Anterior cingulate cortex (tissue), 58 donors: ENCODE measurements around the gene SLC39A9.
"Not testable (repeated sequence)": the region's sequence is repeated elsewhere in the genome, so short reads cannot be mapped to it uniquely, and the experiment has no call there.

Source experiments
- DNase-seq, 58 donors: peaks; one replicate each; lab custom pipeline; 2025; lab: John Stamatoyannopoulos, UW

Gene SLC39A9

DNA sequence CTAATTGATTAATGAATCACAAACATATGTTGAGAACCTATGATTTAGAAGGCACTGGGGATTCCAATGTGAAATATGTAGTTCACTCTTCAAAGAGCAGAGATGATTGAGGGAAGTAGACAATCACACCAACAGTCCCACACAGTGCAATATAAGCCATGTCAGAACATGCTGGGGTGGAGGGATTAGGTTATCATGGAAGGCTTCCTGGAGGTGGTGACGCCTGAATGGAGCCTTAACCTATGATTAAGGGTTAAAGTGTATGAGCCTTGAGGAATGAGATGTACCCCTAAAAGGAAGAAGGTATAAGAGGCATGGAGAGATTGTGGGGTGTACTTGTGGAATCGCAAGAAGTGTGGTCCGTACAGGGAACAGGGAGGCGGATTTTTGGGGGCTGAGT is 31.7 kb upstream of the SLC39A9 start:
- DNase-seq = no peak

DNA sequence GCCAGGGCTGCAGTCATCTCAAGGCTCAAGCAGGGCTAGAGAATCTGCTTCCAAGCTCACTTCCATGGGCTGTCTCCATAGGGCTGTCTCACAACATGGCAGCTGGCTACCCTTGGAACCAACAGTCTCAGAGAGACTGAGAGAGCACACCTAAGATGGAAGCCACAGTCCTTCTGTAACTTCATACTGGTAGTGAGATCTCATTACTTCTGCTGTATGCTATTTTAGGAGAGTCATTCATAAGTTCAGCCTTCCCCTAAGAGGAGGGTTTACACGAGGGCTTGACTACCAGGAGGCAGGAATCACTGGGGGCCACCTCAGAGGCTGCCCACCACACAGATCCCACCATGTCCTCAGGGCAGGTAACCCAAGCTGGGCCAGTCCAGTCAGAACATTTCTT is 30.1 kb upstream of the SLC39A9 start:
- DNase-seq = no peak

DNA sequence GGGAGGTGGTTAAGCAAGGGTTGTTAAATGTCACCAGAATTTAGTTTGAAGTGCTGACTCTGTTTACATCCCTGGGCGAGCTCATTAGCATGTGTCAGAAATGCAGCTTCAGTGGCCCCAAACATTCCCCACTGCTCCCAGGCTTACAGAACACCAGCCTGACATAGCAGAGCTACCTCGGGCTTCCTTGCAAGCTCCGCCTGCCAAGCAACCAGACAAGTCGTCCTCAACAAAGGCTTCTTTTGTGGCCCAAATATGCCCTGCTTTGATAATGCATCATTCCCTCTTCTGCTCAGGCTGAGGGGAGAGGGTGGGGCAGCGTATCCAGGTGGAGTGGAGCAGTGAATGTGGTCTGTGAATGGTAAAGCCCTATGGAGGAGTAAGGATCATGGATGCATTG is 28.4 kb upstream of the SLC39A9 start:
- DNase-seq = no peak

DNA sequence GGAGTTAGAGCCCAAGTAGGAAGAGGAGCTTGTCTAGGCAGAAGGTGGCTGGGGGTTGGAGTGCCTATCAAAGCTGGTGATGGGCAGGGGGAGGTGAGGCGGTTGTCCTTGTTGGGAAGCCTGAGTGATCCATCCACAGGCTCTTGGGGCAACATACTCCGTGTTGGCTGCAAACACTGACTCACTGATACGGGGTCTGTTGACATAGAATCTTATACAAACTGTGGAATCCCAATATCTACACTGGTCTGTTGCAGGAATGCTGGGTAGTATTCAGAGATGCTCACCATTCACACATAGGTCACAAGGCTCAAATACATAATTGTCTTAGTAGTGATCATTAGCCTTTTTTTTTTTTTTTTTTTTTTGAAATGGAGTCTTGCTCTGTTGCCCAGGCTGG is 26.3 kb upstream of the SLC39A9 start:
- no peak for DNase-seq

DNA sequence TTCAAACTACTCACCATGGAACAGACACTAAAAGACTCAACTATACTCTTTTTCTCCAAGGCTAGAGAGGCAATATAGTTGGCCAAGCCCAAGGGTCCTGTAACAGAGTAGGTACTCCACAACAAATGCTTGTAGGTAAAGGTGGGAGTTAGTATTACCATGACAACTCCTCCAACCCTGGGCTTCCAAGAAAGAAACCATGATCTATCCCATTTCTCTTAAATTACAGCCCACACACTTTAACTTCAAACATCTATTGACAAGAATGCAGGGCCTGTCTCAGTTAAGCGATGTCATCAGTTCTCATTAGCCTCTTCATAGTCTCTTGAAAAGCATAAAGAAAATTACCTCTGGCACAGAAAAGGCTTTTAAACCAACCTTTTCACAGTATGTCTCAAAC is 25.4 kb upstream of the SLC39A9 start:
- DNase-seq = no peak

DNA sequence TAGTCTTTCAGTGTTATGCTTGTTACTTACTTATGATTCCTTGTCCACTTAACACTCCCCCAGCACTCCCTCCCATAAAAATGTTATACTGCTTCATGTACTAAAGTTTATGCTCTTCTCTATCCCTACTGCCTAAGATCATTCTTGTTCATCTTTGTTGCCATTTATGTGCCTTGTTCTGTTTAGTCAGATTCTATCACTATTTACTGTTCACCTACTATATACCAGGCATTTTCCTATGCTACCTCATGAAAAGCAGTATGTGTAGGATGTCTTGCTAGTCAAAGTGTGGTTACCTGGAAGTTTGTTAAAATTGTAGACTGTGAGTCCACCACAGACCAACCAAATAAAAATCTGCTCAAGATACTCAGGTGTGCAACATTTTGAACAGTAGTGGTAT is 24.3 kb upstream of the SLC39A9 start:
- DNase-seq = no peak

DNA sequence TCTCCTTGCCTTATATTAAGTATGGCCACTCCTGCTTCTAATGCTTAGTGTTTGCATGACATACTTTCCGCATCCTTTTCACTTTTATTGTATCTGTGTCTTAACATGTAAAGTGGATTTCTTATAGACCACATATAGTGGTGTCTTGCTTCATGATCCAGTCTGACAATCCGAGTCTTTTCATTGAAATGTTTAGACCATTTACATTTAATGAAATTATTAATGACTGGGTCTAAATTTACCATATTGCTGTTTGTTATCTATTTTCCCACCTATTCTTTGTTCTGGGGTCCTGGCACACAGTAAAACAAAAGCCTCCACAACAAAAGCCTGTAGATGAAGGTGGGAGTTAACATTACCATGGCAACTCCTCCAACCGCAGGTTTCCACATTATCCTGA is 23.3 kb upstream of the SLC39A9 start:
- no peak for DNase-seq

DNA sequence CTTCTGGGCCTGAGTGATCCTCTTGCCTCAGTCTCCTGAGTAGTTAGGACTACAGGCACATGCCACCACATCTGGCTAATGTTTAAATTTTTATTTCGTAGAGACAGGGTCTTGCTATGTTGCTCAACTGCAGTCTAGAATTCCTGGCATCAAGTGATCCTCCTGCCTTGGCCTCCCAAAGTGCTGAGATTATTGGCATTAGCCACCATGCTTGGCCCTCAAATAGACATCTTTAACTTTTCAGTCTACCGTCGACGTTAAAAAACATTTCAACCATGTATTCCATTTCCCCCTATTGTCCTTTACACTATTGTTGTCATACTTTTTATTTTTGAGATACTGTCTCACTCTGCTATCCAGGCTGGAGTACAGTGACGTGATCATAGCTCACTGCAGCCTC is 22.8 kb upstream of the SLC39A9 start:
- DNase-seq = no peak

DNA sequence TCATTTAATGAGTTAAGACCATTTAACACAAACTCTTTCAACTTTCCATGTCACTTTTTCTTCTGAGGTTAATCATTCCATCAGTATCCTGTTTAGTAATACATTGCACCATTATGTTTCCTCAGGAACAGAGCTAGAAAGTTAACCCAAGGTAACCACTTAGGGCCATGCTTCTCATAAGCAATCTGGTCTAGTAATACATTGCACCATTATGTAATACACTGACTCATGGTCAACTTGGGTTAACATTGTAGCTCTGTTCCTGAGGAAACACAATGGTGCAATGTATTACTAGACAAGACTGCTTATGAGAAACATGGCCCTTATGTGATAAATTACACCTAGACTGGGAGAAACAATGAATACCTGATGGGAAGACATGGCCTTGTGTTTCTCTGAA is 22.1 kb upstream of the SLC39A9 start:
- DNase-seq = no peak

DNA sequence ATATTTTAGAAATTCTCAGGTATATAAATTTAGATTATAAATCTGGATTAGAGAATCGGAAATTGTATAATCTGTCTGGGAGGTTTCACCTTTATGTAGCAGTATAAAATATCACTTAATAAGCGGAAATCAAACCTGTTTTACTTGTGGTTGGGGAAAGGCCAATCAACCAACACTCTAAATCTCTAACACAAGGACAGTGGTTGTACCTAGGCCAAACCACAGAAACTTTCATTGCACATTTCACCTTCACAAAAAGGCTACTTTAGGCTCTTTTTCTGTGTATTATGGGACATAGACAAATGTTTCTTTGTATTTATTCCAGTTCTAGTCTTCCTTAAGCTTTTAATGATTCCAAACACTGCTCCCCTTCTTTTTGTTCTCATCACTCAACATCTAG is 20.2 kb upstream of the SLC39A9 start:
- DNase-seq = no peak

DNA sequence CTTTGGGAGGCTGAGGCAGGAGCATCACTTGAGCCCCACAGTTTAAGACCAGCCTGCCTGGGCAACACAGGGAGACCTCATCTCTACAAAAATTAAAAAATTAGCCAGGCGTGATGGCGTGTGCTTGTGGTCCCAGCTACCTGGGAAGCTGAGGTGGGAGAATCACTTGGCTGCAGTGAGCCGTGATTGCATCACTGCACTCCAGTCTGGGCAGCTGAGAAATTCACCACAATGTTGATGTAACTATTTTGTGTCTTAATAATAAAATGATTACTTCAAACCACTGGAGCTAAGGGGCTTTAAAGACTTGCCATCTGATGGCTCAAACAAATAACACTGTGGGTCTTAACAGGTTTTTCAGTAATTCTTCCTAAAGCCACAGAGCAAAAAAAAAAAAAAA is 11.2 kb upstream of the SLC39A9 start:
- no peak for DNase-seq

DNA sequence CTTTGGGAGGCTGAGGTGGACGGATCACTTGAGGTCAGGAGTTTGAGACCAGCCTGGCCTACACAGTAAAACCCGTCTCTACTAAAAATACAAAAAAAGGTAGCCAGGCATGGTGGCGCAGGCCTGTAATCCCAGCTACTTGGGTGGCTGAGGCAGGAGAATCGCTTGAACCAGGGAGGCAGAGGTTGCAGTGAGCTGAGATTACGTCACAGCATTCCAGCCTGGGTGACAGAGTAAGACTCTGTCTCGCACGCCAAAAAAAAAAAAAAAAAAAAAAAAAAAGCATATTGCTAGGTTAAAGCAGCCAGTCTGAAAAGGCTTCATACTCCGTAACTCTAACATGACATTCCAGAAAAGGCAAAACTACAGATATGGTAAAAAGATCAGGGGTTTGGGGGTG is 7.1 kb upstream of the SLC39A9 start:
- not testable (repeated sequence) for DNase-seq

DNA sequence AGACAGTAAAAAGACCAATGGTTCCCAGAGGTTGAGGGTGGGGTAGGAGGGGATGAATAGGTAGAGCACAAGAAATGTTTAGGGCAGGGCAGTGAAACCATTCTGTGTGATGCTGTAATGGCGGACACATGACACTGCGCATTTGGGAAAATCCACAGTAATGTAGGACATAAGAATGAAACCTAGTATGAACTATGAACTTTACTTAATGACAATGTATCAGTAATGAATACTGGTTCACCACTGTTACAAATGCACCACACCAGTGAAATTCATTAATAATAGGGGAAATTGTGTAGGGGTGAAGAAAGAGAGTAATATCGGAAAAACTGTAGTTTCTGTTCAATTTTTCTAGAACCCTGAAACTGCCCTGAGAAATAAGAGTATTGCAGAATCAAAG is 6.0 kb upstream of the SLC39A9 start:
- DNase-seq = no peak

DNA sequence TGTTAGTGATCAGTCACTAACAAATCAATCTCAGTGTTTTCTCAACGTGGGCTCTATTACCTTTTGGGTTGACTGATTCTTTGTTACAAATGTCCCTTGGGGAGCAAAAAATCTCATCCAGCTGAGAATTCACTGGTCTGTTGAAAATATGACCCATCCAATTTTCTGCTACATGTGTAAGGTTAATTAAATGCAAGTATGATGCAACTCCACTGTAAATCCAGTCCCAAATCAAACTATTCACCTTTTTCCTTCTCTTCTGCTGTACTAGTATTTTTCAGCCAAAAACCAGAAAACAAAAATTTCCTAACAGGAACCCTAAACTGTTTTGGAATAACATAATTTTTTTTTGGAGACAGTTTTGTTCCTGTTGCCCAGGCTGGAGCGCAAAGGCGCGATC is 2.6 kb upstream of the SLC39A9 start:
- DNase-seq = no peak

DNA sequence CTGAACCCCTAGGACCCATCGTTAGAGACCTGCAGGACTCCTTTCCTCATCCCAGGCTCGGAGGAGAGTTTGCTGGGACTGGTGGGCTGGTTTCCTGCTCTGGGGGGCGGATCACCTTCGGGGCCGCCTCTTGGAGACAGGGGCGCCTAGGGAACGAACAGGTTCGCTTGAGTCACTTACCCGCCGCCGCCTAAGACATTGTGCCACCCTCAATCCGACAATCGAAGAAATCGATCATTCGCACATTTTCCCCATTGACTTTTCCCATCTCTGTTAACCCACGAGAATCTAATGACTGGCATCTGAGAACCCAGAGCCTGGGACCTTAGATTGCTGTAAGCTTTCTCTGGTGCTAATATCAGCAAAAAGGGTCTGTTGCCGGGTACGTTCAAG is 322 bp downstream of the SLC39A9 start:
- DNase-seq = no peak

DNA sequence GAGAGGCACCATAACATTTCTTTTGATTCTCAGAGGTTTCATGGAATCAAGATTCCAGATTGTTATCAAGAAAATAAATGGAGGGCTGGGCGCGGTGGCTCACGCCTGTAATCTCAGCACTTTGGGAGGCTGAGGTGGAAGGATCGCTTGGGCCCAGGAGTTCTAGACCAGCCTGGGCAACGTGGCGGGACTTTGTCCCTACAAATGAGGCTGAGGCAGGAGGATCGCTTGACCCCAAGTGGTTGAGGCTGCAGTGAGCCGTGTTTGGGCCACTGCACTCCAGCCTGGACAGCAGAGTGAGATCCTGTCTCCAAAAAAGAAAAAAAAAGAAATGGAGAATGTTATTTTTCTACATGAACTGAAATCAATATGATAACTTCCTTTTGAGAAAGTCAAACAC is 1.3 kb downstream of the SLC39A9 start:
- DNase-seq = no peak

DNA sequence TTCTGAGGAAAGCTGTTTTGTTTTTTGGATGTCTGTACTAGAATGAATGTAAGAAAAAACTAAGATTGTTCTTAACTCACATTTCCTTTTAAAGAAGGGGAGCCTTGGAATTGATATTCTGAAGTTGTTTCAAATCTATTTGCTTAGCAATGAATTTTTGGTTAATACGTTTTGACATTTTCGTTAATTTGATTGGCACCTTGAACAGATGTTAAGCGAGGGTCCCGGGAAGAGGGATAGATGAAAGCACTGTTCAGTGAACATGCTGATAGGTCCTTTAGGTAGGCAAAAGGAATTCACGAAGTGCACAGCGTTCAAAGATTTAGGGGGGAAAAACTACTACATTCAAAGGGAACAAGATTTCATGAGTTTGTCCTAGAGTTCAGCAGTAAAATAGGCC is 1.7 kb downstream of the SLC39A9 start:
- DNase-seq = no peak

DNA sequence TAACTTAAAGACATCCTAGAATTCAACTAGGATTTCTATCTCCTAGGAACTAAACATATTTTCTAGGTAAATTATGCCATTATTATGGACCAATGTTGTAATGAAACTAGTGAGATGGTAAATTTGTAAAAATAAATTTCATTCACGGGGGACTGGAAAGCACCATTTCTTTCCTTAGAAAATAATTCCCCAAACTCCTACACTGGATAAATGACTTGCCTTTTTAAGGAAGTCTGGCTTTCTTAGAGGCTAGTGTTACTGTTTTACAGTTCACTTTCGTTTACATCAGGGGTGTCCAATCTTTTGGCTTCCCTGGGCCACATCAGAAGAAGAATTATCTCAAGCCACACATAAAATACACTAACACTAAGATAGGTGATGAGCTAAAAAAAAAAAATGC is 3.3 kb downstream of the SLC39A9 start:
- no peak for DNase-seq

DNA sequence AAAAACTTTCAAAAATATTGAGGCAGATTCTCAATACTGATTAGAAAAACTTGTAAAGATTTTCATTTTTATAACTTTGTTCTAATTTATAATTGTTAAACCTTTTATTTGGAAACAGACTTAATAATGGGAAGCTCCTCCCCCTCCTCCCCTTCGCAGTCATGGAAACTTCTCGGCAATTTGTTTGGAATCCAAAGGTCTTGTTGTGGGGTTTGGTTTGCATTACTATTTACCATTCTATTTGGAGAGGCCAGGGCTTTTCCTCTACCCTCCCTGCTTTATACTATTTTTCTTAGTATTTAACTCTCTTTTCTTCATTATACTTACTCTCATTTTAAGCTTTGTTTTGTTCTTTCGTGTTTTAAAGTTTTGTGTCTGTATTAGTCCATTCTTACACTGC is 6.0 kb downstream of the SLC39A9 start:
- no peak for DNase-seq

DNA sequence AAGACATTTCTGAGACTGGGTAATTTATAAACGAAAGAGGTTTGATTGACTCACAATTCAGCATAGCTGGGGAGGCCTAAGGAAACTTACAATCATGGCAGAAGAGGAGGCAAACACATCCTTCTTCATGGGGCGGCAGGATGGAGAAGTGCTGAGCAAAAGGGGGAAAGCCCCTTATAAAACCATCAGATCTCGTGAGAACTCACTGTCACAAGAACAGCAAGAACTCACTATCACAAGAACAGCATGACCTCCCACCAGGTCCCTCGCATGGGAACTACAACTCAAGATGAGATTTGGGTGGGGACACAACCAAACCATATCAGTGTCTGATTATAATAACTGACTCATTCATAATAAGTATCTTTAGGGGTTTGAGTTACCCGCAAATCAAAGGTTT is 6.4 kb downstream of the SLC39A9 start:
- no peak for DNase-seq

DNA sequence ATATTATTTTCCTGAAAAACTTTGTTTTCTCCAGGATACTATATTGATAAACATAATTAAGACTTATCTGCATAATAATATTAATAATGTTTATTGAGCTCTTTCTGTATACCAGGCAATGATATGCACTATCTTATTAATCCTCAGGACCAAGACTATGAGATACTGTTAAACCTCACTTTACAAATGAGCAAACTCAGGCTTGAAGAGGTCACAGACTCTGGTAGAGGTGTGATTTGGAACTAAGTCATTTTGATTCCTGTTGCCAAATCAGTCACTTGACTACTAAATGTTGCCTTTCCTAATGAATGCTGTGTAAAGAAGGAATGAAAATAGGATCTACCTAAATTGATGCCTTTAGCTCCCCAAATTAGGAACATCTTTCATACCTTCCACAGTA is 7.3 kb downstream of the SLC39A9 start:
- DNase-seq = no peak

DNA sequence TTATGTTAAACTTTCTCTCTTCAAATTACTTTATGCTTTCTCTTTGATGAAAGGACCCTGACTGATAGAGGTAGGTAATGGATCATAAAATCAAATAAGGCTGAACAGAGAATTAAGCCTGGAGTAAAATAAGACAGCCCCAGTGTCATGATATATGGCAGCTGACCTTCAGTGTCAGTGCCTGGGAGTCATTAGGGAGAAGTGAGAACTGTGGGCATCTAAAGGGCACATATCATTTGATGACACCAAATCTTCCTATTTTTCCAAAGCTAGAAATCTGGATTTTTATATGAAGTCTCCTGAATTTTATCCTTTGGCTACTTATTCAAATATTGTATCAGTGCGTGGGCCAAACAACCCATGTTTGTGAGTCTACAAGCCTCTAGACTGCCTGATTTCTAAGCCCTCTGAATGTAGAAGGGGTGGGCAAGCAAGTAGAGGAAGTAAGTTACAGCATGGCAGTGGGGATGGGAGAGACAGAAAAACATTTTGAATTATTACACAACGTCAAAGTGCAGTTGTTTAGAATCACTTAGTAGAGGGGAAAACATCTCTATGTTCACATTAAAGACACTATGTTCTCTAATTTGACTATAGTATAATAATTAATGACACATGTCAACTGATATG is 10.0 kb downstream of the SLC39A9 start:
- no peak for DNase-seq

DNA sequence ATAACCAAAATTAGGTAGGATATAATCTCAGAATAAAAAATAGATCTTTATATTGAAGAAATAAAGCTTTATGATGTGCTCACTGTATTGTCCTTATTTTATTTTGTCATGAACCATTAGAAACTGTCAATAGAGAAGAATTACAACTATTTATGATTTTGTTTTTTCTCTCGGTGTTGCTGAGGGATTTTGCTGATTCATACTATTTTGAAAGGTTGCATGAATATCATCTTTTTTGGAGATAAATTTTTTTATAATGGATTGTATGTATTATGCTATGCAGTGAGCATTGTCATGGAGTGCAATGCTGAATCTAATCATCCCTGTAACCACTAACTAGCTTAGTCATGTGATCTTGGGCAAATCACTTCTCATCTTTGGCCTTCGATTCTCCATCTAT is 15.0 kb downstream of the SLC39A9 start:
- DNase-seq = no peak
